ENCODE results near the gene SLC38A7. TPM values are rescaled to one million over a fixed set of nuclear protein-coding genes. Genes with fewer than 3 reads are reported as not detected.

The SLC38A7 gene
- total and polyA plus RNA-seq, 2 of the 13 experiments (the other 11 are each of a cell fraction or from before 2014, with no cell fraction given), result 13.2 to 14.1 TPM

DNA sequence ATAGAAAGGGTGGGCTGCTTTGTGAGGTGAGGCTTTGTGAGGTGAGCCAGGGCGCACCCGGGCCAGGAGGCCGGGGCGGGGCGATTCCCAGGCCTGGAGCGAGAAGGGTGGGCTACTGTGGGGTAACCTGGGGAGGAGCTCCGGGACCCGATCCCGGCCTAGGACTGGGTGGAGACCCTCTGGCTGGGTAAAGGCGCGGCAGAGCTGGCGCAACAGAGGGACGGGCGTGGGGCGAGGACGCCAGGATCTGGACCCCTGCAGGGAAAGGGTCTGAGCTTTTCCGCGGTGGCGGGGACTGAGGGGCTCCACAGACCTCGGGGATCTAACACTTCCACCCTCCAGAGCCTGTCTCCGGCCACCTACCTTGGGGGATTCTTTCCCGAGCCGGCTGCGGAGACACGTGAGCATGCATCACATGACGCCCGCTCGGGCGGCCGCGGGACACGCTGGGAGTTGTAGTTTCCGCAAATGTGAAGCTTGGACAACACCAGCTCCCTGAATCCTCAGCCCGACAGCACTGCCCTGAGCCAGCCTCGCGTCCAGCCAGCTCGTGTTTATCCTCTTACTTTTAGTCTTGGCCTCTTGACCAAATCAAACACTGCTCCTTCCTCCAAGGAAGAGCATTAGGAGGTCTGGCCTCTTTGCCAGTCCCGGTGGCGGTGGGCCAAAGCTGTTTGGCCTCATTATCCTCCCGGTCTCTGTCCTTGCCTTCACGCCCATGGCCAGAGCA, at the start of gene SLC38A7 (continued):
- TF ChIP-seq SYNCRIP (IDR thresholded peaks at IDR 0.05; ENCODE audit: insufficient read depth, low read depth, low read length) (no peak), NFATC3 (CRISPR knock-in tag; IDR thresholded peaks at IDR 0.05) (no peak), CENPX (CRISPR knock-in tag; IDR thresholded peaks at IDR 0.05) (no peak), NAIF1 (CRISPR knock-in tag; IDR thresholded peaks at IDR 0.05; ENCODE audit: borderline replicate concordance) (no peak), ZNF775 (CRISPR knock-in tag; IDR thresholded peaks at IDR 0.05; ENCODE audit: borderline replicate concordance) (no peak; the same call in 1 of the 2 replicates), ARNTL (CRISPR knock-in tag; IDR thresholded peaks at IDR 0.05) (peak; percentile 87), SIN3B (IDR thresholded peaks at IDR 0.05; ENCODE audit: low read length) (peak; percentile 81), ZFP36 (IDR thresholded peaks at IDR 0.05; ENCODE audit: borderline replicate concordance, low read depth, low read length, partially characterized antibody) (no peak), ZBTB1 (CRISPR knock-in tag; IDR thresholded peaks at IDR 0.05; ENCODE audit: borderline replicate concordance) (no peak), ZSCAN5A (CRISPR knock-in tag; IDR thresholded peaks at IDR 0.05; ENCODE audit: borderline replicate concordance) (0 out of 2 replicates have a peak, but pooled peaks have one; percentile 49), ZNF34 (CRISPR knock-in tag; IDR thresholded peaks at IDR 0.05; ENCODE audit: borderline replicate concordance) (no peak), AGO2 (optimal IDR thresholded peaks at IDR 0.05; ENCODE audit: low read depth, low read length) (peak; percentile 60), YEATS2 (CRISPR knock-in tag; IDR thresholded peaks at IDR 0.05; ENCODE audit: borderline replicate concordance) (peak; percentile 70; the same call in 1 of the 2 replicates), ZNF451 (CRISPR knock-in tag; IDR thresholded peaks at IDR 0.05) (peak; percentile 79; the same call in 1 of the 2 replicates), SNAPC4 (CRISPR knock-in tag; IDR thresholded peaks at IDR 0.05) (no peak; the same call in 1 of the 2 replicates)
- TF ChIP-seq, protein P1, sequence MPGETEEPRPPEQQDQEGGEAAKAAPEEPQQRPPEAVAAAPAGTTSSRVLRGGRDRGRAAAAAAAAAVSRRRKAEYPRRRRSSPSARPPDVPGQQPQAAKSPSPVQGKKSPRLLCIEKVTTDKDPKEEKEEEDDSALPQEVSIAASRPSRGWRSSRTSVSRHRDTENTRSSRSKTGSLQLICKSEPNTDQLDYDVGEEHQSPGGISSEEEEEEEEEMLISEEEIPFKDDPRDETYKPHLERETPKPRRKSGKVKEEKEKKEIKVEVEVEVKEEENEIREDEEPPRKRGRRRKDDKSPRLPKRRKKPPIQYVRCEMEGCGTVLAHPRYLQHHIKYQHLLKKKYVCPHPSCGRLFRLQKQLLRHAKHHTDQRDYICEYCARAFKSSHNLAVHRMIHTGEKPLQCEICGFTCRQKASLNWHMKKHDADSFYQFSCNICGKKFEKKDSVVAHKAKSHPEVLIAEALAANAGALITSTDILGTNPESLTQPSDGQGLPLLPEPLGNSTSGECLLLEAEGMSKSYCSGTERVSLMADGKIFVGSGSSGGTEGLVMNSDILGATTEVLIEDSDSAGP (CRISPR knock-in tag; IDR thresholded peaks at IDR 0.05; ENCODE audit: borderline replicate concordance), result peak; percentile 85; the same call in 1 of the 2 replicates
- TF ChIP-seq, protein P2, sequence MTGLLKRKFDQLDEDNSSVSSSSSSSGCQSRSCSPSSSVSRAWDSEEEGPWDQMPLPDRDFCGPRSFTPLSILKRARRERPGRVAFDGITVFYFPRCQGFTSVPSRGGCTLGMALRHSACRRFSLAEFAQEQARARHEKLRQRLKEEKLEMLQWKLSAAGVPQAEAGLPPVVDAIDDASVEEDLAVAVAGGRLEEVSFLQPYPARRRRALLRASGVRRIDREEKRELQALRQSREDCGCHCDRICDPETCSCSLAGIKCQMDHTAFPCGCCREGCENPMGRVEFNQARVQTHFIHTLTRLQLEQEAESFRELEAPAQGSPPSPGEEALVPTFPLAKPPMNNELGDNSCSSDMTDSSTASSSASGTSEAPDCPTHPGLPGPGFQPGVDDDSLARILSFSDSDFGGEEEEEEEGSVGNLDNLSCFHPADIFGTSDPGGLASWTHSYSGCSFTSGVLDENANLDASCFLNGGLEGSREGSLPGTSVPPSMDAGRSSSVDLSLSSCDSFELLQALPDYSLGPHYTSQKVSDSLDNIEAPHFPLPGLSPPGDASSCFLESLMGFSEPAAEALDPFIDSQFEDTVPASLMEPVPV (CRISPR knock-in tag; IDR thresholded peaks at IDR 0.05), result peak; percentile 86; the same call in 1 of the 2 replicates

Measured in HepG2 (cell line).